Loucy (cell line): ENCODE data around the gene ANKRD9.

Experiments used
- H2AFZ ChIP-seq: fragments of 200-600 bp; sonication (generic); 2 replicates; pipeline ENCODE4 v1.6.0; 2016; ENCODE audit warnings: antibody characterized with exemption, mild to moderate bottlenecking, low read length, moderate library complexity
- H3F3A ChIP-seq: fragments of 200-600 bp; 2 replicates; pipeline ENCODE4 v1.6.0; 2016; ENCODE audit warnings: antibody characterized with exemption, low read depth, mild to moderate bottlenecking
- H3K27me3 ChIP-seq: fragments of 200-600 bp; sonication (generic); 2 replicates; pipeline ENCODE4 v1.6.1; 2014; ENCODE audit warnings: low read length, mild to moderate bottlenecking; ENCODE audit not compliant: insufficient read depth, poor library complexity, severe bottlenecking
- H3K36me3 ChIP-seq: fragments of 200-600 bp; sonication (generic); 2 replicates; pipeline ENCODE4 v1.6.1; 2016; ENCODE audit warnings: low read length; ENCODE audit not compliant: insufficient read depth
- H3K4me1 ChIP-seq: fragments of 200-600 bp; sonication (generic); 2 replicates; pipeline ENCODE4 v1.5.1; 2014; ENCODE audit warnings: low read length, mild to moderate bottlenecking; ENCODE audit not compliant: insufficient read depth, poor library complexity, severe bottlenecking
- H3K4me2 ChIP-seq: fragments of 200-600 bp; sonication (generic); 2 replicates; pipeline ENCODE4 v1.6.0; 2014; ENCODE audit warnings: antibody characterized with exemption, low read length, low read depth, mild to moderate bottlenecking; ENCODE audit not compliant: poor library complexity, severe bottlenecking
- H3K4me3 ChIP-seq: fragments of 200-600 bp; sonication (generic); 2 replicates; pipeline ENCODE4 v1.5.1; 2014; ENCODE audit warnings: low read length, mild to moderate bottlenecking, mixed read lengths; ENCODE audit not compliant: poor library complexity, severe bottlenecking
- H3K79me2 ChIP-seq: fragments of 200-600 bp; sonication (generic); 2 replicates; pipeline ENCODE4 v1.6.1; 2014; ENCODE audit warnings: low read length; ENCODE audit not compliant: insufficient read depth
- H3K9ac ChIP-seq: fragments of 200-600 bp; sonication (generic); 2 replicates; pipeline ENCODE4 v1.6.0; 2014; ENCODE audit warnings: mild to moderate bottlenecking, low read depth, low read length, moderate library complexity; ENCODE audit not compliant: poor library complexity, severe bottlenecking
- H3K9me2 ChIP-seq: fragments of 200-600 bp; sonication (generic); replicated peaks from 2 replicates; pipeline ENCODE4 v1.6.1; 2016; ENCODE audit warnings: low read depth, low read length, mixed read lengths
- H3K9me3 ChIP-seq: fragments of 200-600 bp; sonication (generic); 2 replicates; pipeline ENCODE4 v1.6.1; 2014; ENCODE audit warnings: mild to moderate bottlenecking, antibody characterized with exemption, low read length, low read depth; ENCODE audit not compliant: insufficient read depth
- H4K20me1 ChIP-seq: fragments of 200-600 bp; sonication (generic); 2 replicates; pipeline ENCODE4 v1.6.0; 2014; ENCODE audit warnings: antibody characterized with exemption, low read length, mild to moderate bottlenecking; ENCODE audit not compliant: insufficient read depth, poor library complexity, severe bottlenecking
- EZH2phosphoT487 ChIP-seq: fragments of 200-600 bp; IDR thresholded peaks from 2 replicates; pipeline ENCODE4 v1.6.1; 2018; ENCODE audit warnings: antibody characterized with exemption, mild to moderate bottlenecking, moderate library complexity, borderline replicate concordance
- TF ChIP-seq, protein P1 (sequence below): fragments of 200-600 bp; sonication (generic); conservative IDR thresholded peaks from 2 replicates; pipeline ENCODE4 v1.5.1; 2014; ENCODE audit warnings: mild to moderate bottlenecking, antibody characterized with exemption, low read length

The ANKRD9 gene

DNA sequence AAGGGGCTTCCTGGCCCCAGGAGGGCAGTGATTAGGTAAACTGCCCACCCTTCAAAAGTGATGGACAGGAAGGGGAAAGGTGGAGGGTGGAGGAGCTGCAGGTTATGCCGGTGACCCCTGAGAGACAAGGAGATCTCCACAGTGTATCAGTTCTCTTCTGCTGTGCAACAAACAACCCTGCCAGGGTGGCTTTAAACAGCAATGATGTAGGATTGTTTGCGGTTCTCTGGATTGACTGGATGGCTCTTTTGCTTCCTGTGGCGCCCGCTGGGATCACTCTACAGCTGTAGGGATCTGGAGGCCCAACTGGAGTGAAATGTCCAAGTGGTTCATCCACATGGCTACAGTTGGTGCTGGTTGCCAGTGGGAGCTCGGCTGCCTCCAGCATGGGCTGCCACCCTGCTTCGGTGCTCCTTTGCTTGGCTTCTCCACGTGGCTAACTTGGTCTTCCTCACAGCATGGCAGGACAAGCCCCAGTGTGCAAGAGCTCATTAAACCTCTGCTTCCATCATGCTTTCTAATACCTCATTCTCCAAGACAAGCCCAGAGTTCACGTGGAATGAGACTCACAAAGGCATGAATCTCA lies 8.6 kb upstream of the ANKRD9 start:
- TF ChIP-seq EZH2phosphoT487, result no peak
- TF ChIP-seq, protein P1, sequence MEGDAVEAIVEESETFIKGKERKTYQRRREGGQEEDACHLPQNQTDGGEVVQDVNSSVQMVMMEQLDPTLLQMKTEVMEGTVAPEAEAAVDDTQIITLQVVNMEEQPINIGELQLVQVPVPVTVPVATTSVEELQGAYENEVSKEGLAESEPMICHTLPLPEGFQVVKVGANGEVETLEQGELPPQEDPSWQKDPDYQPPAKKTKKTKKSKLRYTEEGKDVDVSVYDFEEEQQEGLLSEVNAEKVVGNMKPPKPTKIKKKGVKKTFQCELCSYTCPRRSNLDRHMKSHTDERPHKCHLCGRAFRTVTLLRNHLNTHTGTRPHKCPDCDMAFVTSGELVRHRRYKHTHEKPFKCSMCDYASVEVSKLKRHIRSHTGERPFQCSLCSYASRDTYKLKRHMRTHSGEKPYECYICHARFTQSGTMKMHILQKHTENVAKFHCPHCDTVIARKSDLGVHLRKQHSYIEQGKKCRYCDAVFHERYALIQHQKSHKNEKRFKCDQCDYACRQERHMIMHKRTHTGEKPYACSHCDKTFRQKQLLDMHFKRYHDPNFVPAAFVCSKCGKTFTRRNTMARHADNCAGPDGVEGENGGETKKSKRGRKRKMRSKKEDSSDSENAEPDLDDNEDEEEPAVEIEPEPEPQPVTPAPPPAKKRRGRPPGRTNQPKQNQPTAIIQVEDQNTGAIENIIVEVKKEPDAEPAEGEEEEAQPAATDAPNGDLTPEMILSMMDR, result no peak
- no peaks in the 10 kb centered on the region for H3K79me2 ChIP-seq
- H3F3A ChIP-seq, result no peaks in the 10 kb centered on the region
- no peaks in the 10 kb centered on the region for H4K20me1 ChIP-seq
- no peak overlapping the region for H3K4me3 ChIP-seq
- peaks cover 8% of the 10 kb centered on the region for H3K4me1 ChIP-seq
- no peaks in the 10 kb centered on the region for H3K36me3 ChIP-seq
- no peak overlapping the region for H3K4me2 ChIP-seq
- no peaks in the 10 kb centered on the region for H3K27me3 ChIP-seq
- no peaks in the 10 kb centered on the region for H3K9me2 ChIP-seq
- no peaks in the 10 kb centered on the region for H3K9me3 ChIP-seq
- H2AFZ ChIP-seq, result no peak overlapping the region
- no peak overlapping the region for H3K9ac ChIP-seq

DNA sequence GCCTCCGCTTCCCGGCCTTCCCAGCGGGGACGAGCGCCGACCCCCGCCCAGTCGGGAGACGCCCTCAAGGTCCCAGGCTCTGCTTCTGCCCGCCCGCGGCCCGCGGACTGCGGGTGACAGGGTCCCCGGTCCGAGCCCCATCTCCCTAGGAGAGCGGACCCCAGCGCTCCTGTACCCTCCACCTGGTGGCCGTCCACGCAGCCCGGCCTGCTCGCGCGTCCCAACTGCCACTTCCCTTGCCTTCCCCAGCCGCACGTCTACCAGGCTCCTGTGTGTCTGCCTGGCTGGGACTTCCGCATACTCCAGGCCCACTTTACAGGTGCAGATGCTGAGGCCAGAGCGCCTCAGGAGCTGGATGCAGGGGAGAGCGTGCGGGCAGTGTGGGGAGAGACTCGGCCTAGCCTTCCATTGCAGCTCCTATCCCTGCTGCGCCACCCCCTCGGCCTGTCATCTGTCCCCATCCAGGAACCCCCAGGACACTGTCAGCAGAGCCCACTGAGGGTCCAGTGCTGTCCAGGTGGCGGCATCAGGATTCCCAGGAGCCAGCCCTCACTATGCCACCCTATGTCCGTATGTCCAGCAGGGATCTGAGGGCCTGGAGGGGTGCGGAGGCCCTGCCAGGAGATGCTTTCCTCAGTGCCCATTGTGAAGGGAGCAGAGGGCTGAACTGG lies 8.0 kb upstream of the ANKRD9 start:
- Histone ChIP-seq H3K9me3 (no peaks in the 10 kb centered on the region), H3F3A (no peaks in the 10 kb centered on the region), H3K9ac (peak overlapping the region; percentile 63), H4K20me1 (no peaks in the 10 kb centered on the region), H3K4me1 (peaks cover 5% of the 10 kb centered on the region), H3K27me3 (no peaks in the 10 kb centered on the region), H3K36me3 (no peaks in the 10 kb centered on the region), H3K4me2 (peak overlapping the region; percentile 90), H3K9me2 (no peaks in the 10 kb centered on the region), H3K4me3 (peak overlapping the region; percentile 83), H2AFZ (peak overlapping the region; percentile 99; the same call in 1 of the 2 replicates), H3K79me2 (no peaks in the 10 kb centered on the region)
- TF ChIP-seq, protein P1, result no peak
- no peak for TF ChIP-seq EZH2phosphoT487

DNA sequence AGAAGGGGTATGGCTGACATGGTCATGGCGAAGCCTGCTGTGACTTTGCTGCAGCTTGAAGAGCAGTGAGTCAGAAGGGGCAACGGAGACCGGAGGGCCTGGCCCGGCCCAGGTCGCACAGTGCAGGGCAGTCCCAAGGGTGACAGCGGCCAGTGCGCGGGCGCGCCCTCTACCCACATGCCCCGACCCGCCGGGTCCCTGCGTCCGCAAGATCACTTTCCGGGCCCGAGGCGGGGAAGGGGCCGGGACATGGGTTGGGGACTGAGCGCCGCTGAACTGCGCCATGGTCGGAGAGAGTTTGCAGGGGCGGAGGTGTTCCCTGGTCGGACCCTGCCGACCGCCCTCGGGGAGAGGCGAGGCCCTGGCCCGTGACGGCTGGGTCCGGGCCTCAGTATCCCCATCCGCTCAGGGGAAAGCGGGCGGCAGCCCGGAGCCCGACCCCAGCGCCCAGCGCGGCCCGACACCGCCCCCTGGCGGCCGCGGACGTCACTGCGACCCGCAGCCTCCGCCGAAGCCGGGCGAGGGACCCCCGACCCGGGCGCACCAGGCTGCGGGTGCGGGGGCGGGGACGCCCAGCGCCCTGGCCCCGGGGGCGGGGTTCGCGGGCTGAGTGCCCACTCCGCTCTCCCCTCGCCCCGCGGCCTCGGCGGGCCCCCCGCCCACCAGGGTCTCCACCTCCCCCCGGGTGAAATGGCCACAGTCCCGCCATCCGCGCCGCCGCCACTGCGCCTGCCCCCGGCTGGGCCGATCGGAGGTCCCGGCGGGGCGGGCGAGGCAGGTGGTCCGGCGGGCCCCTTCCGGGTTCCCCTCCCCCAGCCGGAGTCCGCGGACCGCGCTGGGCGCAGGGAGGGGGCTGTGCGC lies 7.2 kb upstream of the ANKRD9 start:
- Histone ChIP-seq H3K9ac (peak overlapping the region; percentile 63), H3K9me3 (no peaks in the 10 kb centered on the region), H3K36me3 (no peaks in the 10 kb centered on the region), H3F3A (no peaks in the 10 kb centered on the region), H3K79me2 (no peaks in the 10 kb centered on the region), H4K20me1 (no peaks in the 10 kb centered on the region), H3K4me2 (peak overlapping the region; percentile 90), H3K9me2 (no peaks in the 10 kb centered on the region), H3K27me3 (no peaks in the 10 kb centered on the region), H3K4me1 (peaks cover 5% of the 10 kb centered on the region), H3K4me3 (peak overlapping the region; percentile 83), H2AFZ (peak overlapping the region; percentile 99)
- TF ChIP-seq, protein P1, result peak; percentile 66
- no peak for TF ChIP-seq EZH2phosphoT487
